Loucy (cell line): ENCODE measurements around the gene MIGA1.

ENCODE experiments used
- EZH2phosphoT487 ChIP-seq: fragments of 200-600 bp; IDR thresholded peaks from 2 replicates; pipeline ENCODE4 v1.6.1; 2018; ENCODE audit warnings: antibody characterized with exemption, mild to moderate bottlenecking, moderate library complexity, borderline replicate concordance
- TF ChIP-seq, protein P1 (sequence below): fragments of 200-600 bp; sonication (generic); conservative IDR thresholded peaks from 2 replicates; pipeline ENCODE4 v1.5.1; 2014; ENCODE audit warnings: mild to moderate bottlenecking, antibody characterized with exemption, low read length

DNA sequence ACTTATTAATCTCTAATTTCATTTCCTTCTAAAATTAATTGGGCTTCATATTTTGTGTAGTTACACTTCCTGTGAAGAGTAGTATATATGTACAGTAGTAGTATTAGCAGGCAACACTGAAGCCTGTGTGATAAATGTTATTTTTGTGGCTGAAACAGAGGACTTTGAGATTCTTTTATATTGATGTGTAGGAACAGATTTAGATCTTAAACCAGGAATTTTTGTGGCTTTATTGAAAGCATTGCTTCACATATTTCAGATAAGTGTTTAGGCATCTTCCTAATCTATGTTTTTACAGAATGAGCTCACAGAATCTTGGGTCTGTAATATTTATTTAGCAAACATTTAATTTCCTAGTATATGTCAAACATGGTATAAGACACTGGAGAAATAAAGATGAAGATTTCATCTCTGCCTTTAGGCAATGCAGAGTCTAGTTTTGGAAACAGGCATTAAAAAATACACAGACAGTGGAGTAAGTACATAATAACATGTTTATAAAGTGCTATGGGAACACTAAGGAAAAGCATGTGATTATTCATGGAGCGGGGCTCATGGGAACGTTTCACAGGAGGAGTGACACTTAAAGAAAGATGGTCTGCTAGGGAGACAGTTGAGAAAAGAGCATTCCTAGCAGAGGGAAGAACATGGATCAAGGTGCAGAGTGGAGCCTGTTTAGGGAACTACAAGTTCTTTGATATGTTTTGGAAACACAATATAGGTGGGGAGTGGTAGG, 52.7 kb downstream of the MIGA1 start:
- TF ChIP-seq, protein P1, sequence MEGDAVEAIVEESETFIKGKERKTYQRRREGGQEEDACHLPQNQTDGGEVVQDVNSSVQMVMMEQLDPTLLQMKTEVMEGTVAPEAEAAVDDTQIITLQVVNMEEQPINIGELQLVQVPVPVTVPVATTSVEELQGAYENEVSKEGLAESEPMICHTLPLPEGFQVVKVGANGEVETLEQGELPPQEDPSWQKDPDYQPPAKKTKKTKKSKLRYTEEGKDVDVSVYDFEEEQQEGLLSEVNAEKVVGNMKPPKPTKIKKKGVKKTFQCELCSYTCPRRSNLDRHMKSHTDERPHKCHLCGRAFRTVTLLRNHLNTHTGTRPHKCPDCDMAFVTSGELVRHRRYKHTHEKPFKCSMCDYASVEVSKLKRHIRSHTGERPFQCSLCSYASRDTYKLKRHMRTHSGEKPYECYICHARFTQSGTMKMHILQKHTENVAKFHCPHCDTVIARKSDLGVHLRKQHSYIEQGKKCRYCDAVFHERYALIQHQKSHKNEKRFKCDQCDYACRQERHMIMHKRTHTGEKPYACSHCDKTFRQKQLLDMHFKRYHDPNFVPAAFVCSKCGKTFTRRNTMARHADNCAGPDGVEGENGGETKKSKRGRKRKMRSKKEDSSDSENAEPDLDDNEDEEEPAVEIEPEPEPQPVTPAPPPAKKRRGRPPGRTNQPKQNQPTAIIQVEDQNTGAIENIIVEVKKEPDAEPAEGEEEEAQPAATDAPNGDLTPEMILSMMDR: no peak
- no peak for TF ChIP-seq EZH2phosphoT487
